K562 (cell line): ENCODE measurements around the gene PLEKHG5. TPM values are rescaled to one million over a fixed set of nuclear protein-coding genes. Genes with fewer than 3 reads are reported as not detected.

Experiments used
- ATAC-seq: fragments of 200-7000 bp; cut with Tn5 transposase; 3 replicates; pipeline ENCODE4 v1.9.1; 2020; ENCODE audit warnings: moderate library complexity
- BruUV-seq: library from RNA; stranded (reverse); fragments of 400-500 nt; replicated peaks from 2 replicates; lab custom pipeline; 2021; lab: Mats Ljungman, UMichigan
- CTCF ChIA-PET: fragments of 300-600 bp; formaldehyde crosslinking; extraction: SDS; loops from one replicate; lab custom pipeline; 2021; ENCODE audit warnings: low intra/inter-chr PET ratio; lab: Yijun Ruan, JAX
- POLR2A ChIA-PET: fragments of 300-600, 350-650 bp; sonication (Branson Sonifier 250); formaldehyde crosslinking; extraction: SDS; loops from one replicate; lab custom pipeline; 2021; ENCODE audit warnings: antibody characterized with exemption, inconsistent platforms; lab: Yijun Ruan, JAX
- DNase-seq, 4 experiments: peaks; one replicate each; pipeline versions ENCODE4 v3.0.0 to v3.0.0-alpha.2; 2011 to 2018; ENCODE audit warnings: low spot score in 3 of 4, mixed read lengths in 3 of 4; ENCODE audit errors: extremely low read depth in 1 of 4
- FAIRE-seq: peaks from 2 replicates; lab custom pipeline; 2011; peaks lifted over from hg19 to GRCh38; lab: Jason Lieb, UNC
- H2AFZ ChIP-seq: 2 replicates; pipeline ENCODE4 v1.6.0; 2011; ENCODE audit warnings: low read depth, low read length, control low read depth, inconsistent platforms
- H3K27ac ChIP-seq: fragments of 200-600 bp; 3 replicates; pipeline ENCODE4 v1.8.0; 2011; ENCODE audit warnings: low read depth, mild to moderate bottlenecking, control low read depth, inconsistent platforms, low read length, moderate library complexity, mixed read lengths; ENCODE audit errors: extremely low read depth
- H3K27me3 ChIP-seq, 2 experiments: fragments of 300-600 bp in 1 of 2; 2 replicates in 1 of 2; 3 replicates in 1 of 2; pipeline versions ENCODE4 v1.6.0 to v1.8.0; 2011; ENCODE audit warnings: inconsistent platforms in 2 of 2, low read length in 2 of 2, mild to moderate bottlenecking in 1 of 2, mixed read lengths in 1 of 2, moderate library complexity in 1 of 2; ENCODE audit not compliant: control insufficient read depth in 2 of 2, insufficient read depth in 2 of 2
- H3K36me3 ChIP-seq: fragments of 300-600 bp; 3 replicates; pipeline ENCODE4 v1.8.0; 2011; ENCODE audit warnings: mild to moderate bottlenecking, low read length, inconsistent platforms; ENCODE audit not compliant: control insufficient read depth, insufficient read depth
- H3K4me1 ChIP-seq, 2 experiments: fragments of 200-600 bp in 1 of 2; replicated peaks in 1 of 2; 2 replicates in 1 of 2; 3 replicates in 1 of 2; pipeline versions ENCODE4 v1.5.1 to v1.8.0; 2011; ENCODE audit warnings: inconsistent platforms in 2 of 2, low read length in 2 of 2, mild to moderate bottlenecking in 1 of 2, mixed read lengths in 1 of 2, moderate library complexity in 1 of 2; ENCODE audit not compliant: control insufficient read depth in 2 of 2, insufficient read depth in 2 of 2
- H3K4me2 ChIP-seq: 2 replicates; pipeline ENCODE4 v1.6.1; 2011; ENCODE audit warnings: low read length, control low read depth, inconsistent platforms, mixed read lengths; ENCODE audit not compliant: insufficient read depth
- H3K4me3 ChIP-seq: fragments of 200-600 bp; sonication (generic), shearing (Covaris generic); 2 replicates; pipeline ENCODE4 v1.5.1; 2016; ENCODE audit warnings: control low read depth, inconsistent platforms
- H3K79me2 ChIP-seq: fragments of 200-600 bp; 3 replicates; pipeline ENCODE4 v1.8.0; 2011; ENCODE audit warnings: low read length, inconsistent platforms; ENCODE audit not compliant: control insufficient read depth, insufficient read depth
- H3K9ac ChIP-seq, 2 experiments: 2 replicates each; pipeline versions ENCODE4 v1.6.0 to v1.6.1; 2011; ENCODE audit warnings: low read depth in 2 of 2, low read length in 2 of 2, control low read depth in 1 of 2, inconsistent platforms in 1 of 2, mild to moderate bottlenecking in 1 of 2, mixed read lengths in 1 of 2; ENCODE audit not compliant: insufficient read depth in 1 of 2
- H3K9me1 ChIP-seq: one replicate; pipeline ENCODE4 v1.6.0; 2011; ENCODE audit warnings: inconsistent platforms, mild to moderate bottlenecking, low read length, moderate library complexity; ENCODE audit not compliant: control insufficient read depth, insufficient read depth
- H3K9me3 ChIP-seq: replicated peaks from 2 replicates; pipeline ENCODE4 v1.5.1; 2011; ENCODE audit warnings: low read depth, low read length, inconsistent platforms; ENCODE audit not compliant: control insufficient read depth, insufficient read depth
- H4K20me1 ChIP-seq: replicated peaks from 2 replicates; pipeline ENCODE4 v1.6.1; 2011; ENCODE audit warnings: low read length, inconsistent platforms, mixed read lengths; ENCODE audit not compliant: control insufficient read depth, insufficient read depth
- ASH1L ChIP-seq: fragments of 450-650 bp; IDR thresholded peaks from 2 replicates; pipeline ENCODE4 v1.6.1; 2018; ENCODE audit warnings: borderline replicate concordance, mild to moderate bottlenecking, low read depth; ENCODE audit not compliant: partially characterized antibody
- BCL6 ChIP-seq: fragments of 250-450 bp; sonication (Bioruptor Pico); IDR thresholded peaks from 2 replicates; pipeline ENCODE4 v1.4.0; 2020
- CAMTA2 ChIP-seq: fragments of 250-450 bp; sonication (Bioruptor Pico); conservative IDR thresholded peaks from 2 replicates; pipeline ENCODE4 v1.5.1; 2022
- CHD1 ChIP-seq: fragments of 200-600 bp; sonication (generic); IDR thresholded peaks from one replicate; pipeline ENCODE4 v1.6.1; 2012; ENCODE audit warnings: mild to moderate bottlenecking, moderate library complexity, low read length, inconsistent platforms
- EWSR1 ChIP-seq: fragments of 450-650 bp; IDR thresholded peaks from 2 replicates; pipeline ENCODE4 v1.6.1; 2018; ENCODE audit warnings: borderline replicate concordance, mild to moderate bottlenecking, low read depth, moderate library complexity; ENCODE audit not compliant: partially characterized antibody
- JUN ChIP-seq, 2 experiments: sonication (generic) in 1 of 2; formaldehyde crosslinking in 1 of 2; IDR thresholded peaks; 2 replicates each; pipeline versions ENCODE4 v1.6.1 to v1.8.0; 2012 to 2022; ENCODE audit warnings: borderline replicate concordance in 2 of 2, mild to moderate bottlenecking in 2 of 2, improper control_type of control experiment in 1 of 2, low read depth in 1 of 2, low read length in 1 of 2, missing genetic modification reagents in 1 of 2
- RBM17 ChIP-seq: fragments of 200-400 bp; formaldehyde crosslinking; IDR thresholded peaks from 2 replicates; pipeline ENCODE4 v1.6.1; 2017; ENCODE audit warnings: low read depth, mild to moderate bottlenecking, low read length, borderline replicate concordance
- SNRNP70 ChIP-seq: fragments of 200-400 bp; formaldehyde crosslinking; optimal IDR thresholded peaks from 2 replicates; pipeline ENCODE3; 2017; ENCODE audit warnings: low read depth, low read length
- ZNF707 ChIP-seq: fragments of 250-450 bp; sonication (Bioruptor Pico); conservative IDR thresholded peaks from 2 replicates; pipeline ENCODE4 v1.8.0; 2022; ENCODE audit warnings: inconsistent platforms, mild to moderate bottlenecking, moderate library complexity
- WGBS: fragments of 100-300 bp; shearing (Covaris generic); methylation state at CpG from one replicate; pipeline ENCODE4 v1.1.6; 2016; ENCODE audit warnings: low coverage, mixed read lengths; ENCODE audit not compliant: insufficient coverage; ENCODE audit errors: missing lambda C conversion rate; 5-methylcytosine and 5-hydroxymethylcytosine counted together
- in situ Hi-C: fragments of 300-500 bp; cut with MboI; formaldehyde crosslinking; loops from 4 replicates; pipeline ENCODE4 v1.15.0; 2018; ENCODE audit warnings: inconsistent platforms, mixed read lengths
- intact Hi-C: fragments of 100-400 bp; cut with micrococcal nuclease; formaldehyde crosslinking; loops from 2 replicates; pipeline ENCODE4 v1.14.2; 2022
- polyA plus RNA-seq, 8 experiments: library from polyadenylated mRNA; depleted of rRNA in 4 of 8; stranded (reverse) in 5 of 8; unstranded in 3 of 8; fragments of >200 nt; fragmentation: Nextera tagmentation in 2 of 8; fragmentation: Illumina TruSeq in 1 of 8; extraction: Ambion mirVana in 2 of 8; extraction: Trizol in 1 of 8; gene quantifications; 2 replicates each; pipeline versions ENCODE4 v1.2.1 to v1.2.3, GENCODE V29; 2011 to 2014; ENCODE audit warnings: inconsistent platforms in 1 of 8, missing spikeins in 1 of 8
- total RNA-seq, 7 experiments: library from RNA; depleted of rRNA in 6 of 7; stranded (reverse); fragments of >200 nt in 6 of 7; fragmentation: Illumina TruSeq in 2 of 7; extraction: Trizol in 2 of 7; gene quantifications; 2 replicates each; pipeline versions ENCODE4 v1.2.1 to v1.2.3, GENCODE V29; 2011 to 2021; ENCODE audit warnings: low replicate concordance in 1 of 7
- TF ChIP-seq, protein P1 (sequence below), 3 experiments: fragments of 200-800 bp in 1 of 3; fragments of 250-450 bp in 1 of 3; fragments of 450-650 bp in 1 of 3; sonication (Bioruptor Pico) in 1 of 3; sonication (Bioruptor generic) in 1 of 3; formaldehyde crosslinking in 1 of 3; IDR thresholded peaks; 2 replicates each; pipeline versions ENCODE4 v1.6.1 to v1.8.0; 2016 to 2022; ENCODE audit warnings: mild to moderate bottlenecking in 2 of 3, missing genetic modification characterization in 2 of 3, missing compliant biosample characterization in 1 of 3, moderate library complexity in 1 of 3

The PLEKHG5 gene
- total and polyA plus RNA-seq, 9 of the 15 experiments (the other 6 are each of a cell fraction or from before 2014, with no cell fraction given), result 0.04 to 0.29 (median 0.09) TPM; not detected in 3

DNA sequence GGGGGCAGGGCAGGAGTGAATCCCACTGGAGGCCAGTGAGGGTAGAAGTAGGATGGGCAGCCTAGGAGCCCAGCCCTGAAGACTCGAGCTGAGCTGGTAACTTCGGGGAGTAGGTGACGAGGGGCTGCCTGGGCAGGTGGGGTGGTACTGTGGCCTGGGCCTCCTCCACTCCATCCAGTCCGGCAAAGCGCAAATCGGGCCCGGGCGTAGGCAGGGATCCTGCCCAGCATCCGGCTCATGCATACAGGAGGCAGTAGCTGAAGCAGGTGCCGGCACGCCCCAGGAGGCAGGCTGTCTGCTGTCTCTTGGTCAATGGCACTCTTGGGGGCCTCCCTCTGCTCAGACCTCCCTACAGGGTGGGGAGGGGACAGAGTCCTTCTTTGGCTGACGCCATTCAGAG, 24.2 kb downstream of the PLEKHG5 start:
- H3K9ac ChIP-seq, result no peak overlapping the region
- no peaks in the 10 kb centered on the region for H3K36me3 ChIP-seq
- intact Hi-C loops (no loop called here), in situ Hi-C loops (no loop called here)
- H2AFZ ChIP-seq, result no peak overlapping the region
- peaks cover 10 to 64% of the 10 kb centered on the region in 2 experiments; a peak in 4 of 5 replicates for H3K4me1 ChIP-seq
- H3K27me3 ChIP-seq, result peaks cover 73 to 94% of the 10 kb centered on the region in 2 experiments
- peaks cover 49% of the 10 kb centered on the region for H4K20me1 ChIP-seq
- no peak overlapping the region for H3K4me3 ChIP-seq
- H3K9me3 ChIP-seq, result no peaks in the 10 kb centered on the region
- ChIA-PET POLR2A (interaction anchor here (0.9 kb wide), 1 partner anchor 29 kb away, joined by 3 read pairs; no protein-coding TSS in a partner anchor), CTCF (interaction anchor here (0.6 kb wide), 1 partner anchor 154 kb away, joined by 3 read pairs; no protein-coding TSS in a partner anchor)
- DNase-seq (no peak), FAIRE-seq (no peak), ATAC-seq (no peak)
- no peak overlapping the region for H3K27ac ChIP-seq
- H3K79me2 ChIP-seq, result no peaks in the 10 kb centered on the region
- WGBS, result 2% methylated on average over 10 of the region's 12 CpGs
- H3K4me2 ChIP-seq, result no peak overlapping the region
- BruUV-seq, result no TSS peak
- peaks cover 2% of the 10 kb centered on the region for H3K9me1 ChIP-seq
- TF ChIP-seq ASH1L (no peak), SNRNP70 (no peak), EWSR1 (no peak), BCL6 (no peak), RBM17 (no peak), ZNF707 (no peak), CHD1 (no peak), CAMTA2 (CRISPR knock-in tag) (no peak), JUN (IDR thresholded peaks at IDR 0.05; ENCODE audit: borderline replicate concordance, low read depth, low read length) (no peak), JUN (CRISPR knock-in tag; IDR thresholded peaks at IDR 0.05; ENCODE audit: borderline replicate concordance) (no peak)
- TF ChIP-seq, protein P1, sequence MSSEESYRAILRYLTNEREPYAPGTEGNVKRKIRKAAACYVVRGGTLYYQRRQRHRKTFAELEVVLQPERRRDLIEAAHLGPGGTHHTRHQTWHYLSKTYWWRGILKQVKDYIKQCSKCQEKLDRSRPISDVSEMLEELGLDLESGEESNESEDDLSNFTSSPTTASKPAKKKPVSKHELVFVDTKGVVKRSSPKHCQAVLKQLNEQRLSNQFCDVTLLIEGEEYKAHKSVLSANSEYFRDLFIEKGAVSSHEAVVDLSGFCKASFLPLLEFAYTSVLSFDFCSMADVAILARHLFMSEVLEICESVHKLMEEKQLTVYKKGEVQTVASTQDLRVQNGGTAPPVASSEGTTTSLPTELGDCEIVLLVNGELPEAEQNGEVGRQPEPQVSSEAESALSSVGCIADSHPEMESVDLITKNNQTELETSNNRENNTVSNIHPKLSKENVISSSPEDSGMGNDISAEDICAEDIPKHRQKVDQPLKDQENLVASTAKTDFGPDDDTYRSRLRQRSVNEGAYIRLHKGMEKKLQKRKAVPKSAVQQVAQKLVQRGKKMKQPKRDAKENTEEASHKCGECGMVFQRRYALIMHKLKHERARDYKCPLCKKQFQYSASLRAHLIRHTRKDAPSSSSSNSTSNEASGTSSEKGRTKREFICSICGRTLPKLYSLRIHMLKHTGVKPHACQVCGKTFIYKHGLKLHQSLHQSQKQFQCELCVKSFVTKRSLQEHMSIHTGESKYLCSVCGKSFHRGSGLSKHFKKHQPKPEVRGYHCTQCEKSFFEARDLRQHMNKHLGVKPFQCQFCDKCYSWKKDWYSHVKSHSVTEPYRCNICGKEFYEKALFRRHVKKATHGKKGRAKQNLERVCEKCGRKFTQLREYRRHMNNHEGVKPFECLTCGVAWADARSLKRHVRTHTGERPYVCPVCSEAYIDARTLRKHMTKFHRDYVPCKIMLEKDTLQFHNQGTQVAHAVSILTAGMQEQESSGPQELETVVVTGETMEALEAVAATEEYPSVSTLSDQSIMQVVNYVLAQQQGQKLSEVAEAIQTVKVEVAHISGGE (CRISPR knock-in tag; IDR thresholded peaks at IDR 0.05), result no peak
